Neural progenitor cell (in vitro differentiated cells): ENCODE measurements around the gene WNT3A. TPM values are rescaled to one million over a fixed set of nuclear protein-coding genes. Genes with fewer than 3 reads are reported as not detected.

Source experiments
- DNase-seq: peaks from one replicate; pipeline ENCODE4 v3.0.0-alpha.2; 2016; ENCODE audit warnings: low spot score
- H2AFZ ChIP-seq: fragments of 200-600 bp; sonication (generic); replicated peaks from 2 replicates; pipeline ENCODE4 v1.6.1; 2016; ENCODE audit warnings: antibody characterized with exemption
- H3F3A ChIP-seq: fragments of 200-600 bp; sonication (generic); 2 replicates; pipeline ENCODE4 v1.6.1; 2016; ENCODE audit warnings: antibody characterized with exemption, low read depth
- H3K27ac ChIP-seq: fragments of 200-600 bp; sonication (generic); 2 replicates; pipeline ENCODE4 v1.5.1; 2016; ENCODE audit warnings: mild to moderate bottlenecking
- H3K27me3 ChIP-seq: fragments of 200-600 bp; sonication (generic); 2 replicates; pipeline ENCODE4 v1.6.1; 2016; ENCODE audit warnings: mild to moderate bottlenecking, moderate library complexity
- H3K36me3 ChIP-seq: fragments of 200-600 bp; sonication (generic); 2 replicates; pipeline ENCODE4 v1.5.1; 2016
- H3K4me1 ChIP-seq: fragments of 200-600 bp; sonication (generic); 2 replicates; pipeline ENCODE4 v1.6.1; 2016; ENCODE audit warnings: mixed run types
- H3K4me2 ChIP-seq: fragments of 200-600 bp; sonication (generic); 2 replicates; pipeline ENCODE4 v1.6.1; 2016
- H3K4me3 ChIP-seq: fragments of 200-600 bp; sonication (generic); 2 replicates; pipeline ENCODE4 v1.5.1; 2016
- H3K79me2 ChIP-seq: fragments of 200-600 bp; sonication (generic); 2 replicates; pipeline ENCODE4 v1.6.1; 2016; ENCODE audit warnings: low read depth
- H3K9ac ChIP-seq: fragments of 200-600 bp; sonication (generic); 2 replicates; pipeline ENCODE4 v1.6.1; 2016
- H3K9me3 ChIP-seq: fragments of 200-600 bp; sonication (generic); 2 replicates; pipeline ENCODE4 v1.5.1; 2016; ENCODE audit warnings: low read depth
- H4K20me1 ChIP-seq: fragments of 200-600 bp; sonication (generic); 2 replicates; pipeline ENCODE4 v1.6.1; 2016; ENCODE audit warnings: low read depth
- H3K27ac Mint-ChIP-seq: 3 replicates; pipeline ENCODE4 v1.8.0; 2021; ENCODE audit warnings: mixed read lengths
- H3K27me3 Mint-ChIP-seq: 2 replicates; pipeline ENCODE4 v1.8.0; 2022; ENCODE audit warnings: low read depth, mild to moderate bottlenecking, inconsistent platforms, moderate library complexity, mixed read lengths; ENCODE audit not compliant: insufficient read depth
- H3K36me3 Mint-ChIP-seq: 3 replicates; pipeline ENCODE4 v1.8.0; 2021; ENCODE audit warnings: mixed read lengths
- H3K4me1 Mint-ChIP-seq: 3 replicates; pipeline ENCODE4 v1.8.0; 2021; ENCODE audit warnings: mixed read lengths
- H3K4me3 Mint-ChIP-seq: 3 replicates; pipeline ENCODE4 v1.8.0; 2021; ENCODE audit warnings: mild to moderate bottlenecking, moderate library complexity, mixed read lengths
- H3K9me3 Mint-ChIP-seq: 3 replicates; pipeline ENCODE4 v1.8.0; 2020; ENCODE audit warnings: mixed read lengths
- CTCF ChIP-seq: fragments of 200-600 bp; sonication (generic); IDR thresholded peaks from 2 replicates; pipeline ENCODE4 v1.5.1; 2017; ENCODE audit warnings: antibody characterized with exemption, mild to moderate bottlenecking
- EZH2 ChIP-seq: fragments of 200-600 bp; sonication (generic); IDR thresholded peaks from 2 replicates; pipeline ENCODE4 v1.6.1; 2017; ENCODE audit warnings: antibody characterized with exemption, mild to moderate bottlenecking, moderate library complexity
- EZH2phosphoT487 ChIP-seq: fragments of 200-600 bp; sonication (generic); IDR thresholded peaks from 2 replicates; pipeline ENCODE4 v1.6.1; 2017; ENCODE audit warnings: antibody characterized with exemption
- total RNA-seq: library from RNA; depleted of rRNA; stranded (reverse); fragments of >200 nt; gene quantifications from 2 replicates; pipeline ENCODE4 v1.2.3, GENCODE V29; 2015; ENCODE audit warnings: low replicate concordance

Gene WNT3A
- total RNA-seq, 1 donor from 2014 or later: not detected

DNA sequence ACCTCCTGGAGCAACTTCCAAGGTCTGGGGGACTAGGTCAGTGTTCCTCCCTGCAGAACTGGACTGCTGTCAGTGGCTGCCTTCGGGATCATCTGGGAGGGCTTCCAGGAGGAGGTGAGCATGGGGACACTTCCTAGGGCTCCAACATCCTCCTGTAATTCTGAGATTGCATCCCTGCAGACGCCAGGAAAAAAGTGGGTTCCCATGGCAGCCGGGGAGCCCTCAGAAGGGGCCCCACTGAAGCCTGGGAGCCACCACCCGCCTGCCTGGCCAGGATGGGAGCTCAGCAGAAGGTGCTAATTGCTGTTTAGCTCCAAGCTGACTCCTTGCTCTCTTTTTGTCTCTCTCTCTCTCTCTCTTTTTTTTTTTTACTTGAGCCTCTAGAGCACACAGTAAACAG lies 59.6 kb downstream of the WNT3A start:
- H3K9me3 ChIP-seq: no peaks in the 10 kb centered on the region
- H3F3A ChIP-seq: no peaks in the 10 kb centered on the region
- H3K36me3 ChIP-seq: no peaks in the 10 kb centered on the region
- peaks cover 92% of the 10 kb centered on the region for H3K27me3 ChIP-seq
- H3K36me3 Mint-ChIP-seq: no peaks in the 10 kb centered on the region
- no peaks in the 10 kb centered on the region for H3K9me3 Mint-ChIP-seq
- H3K4me3 ChIP-seq: no peak overlapping the region
- H3K4me1 Mint-ChIP-seq: peaks cover 3% of the 10 kb centered on the region
- H3K4me1 ChIP-seq: no peaks in the 10 kb centered on the region
- peak overlapping the region; percentile 35 for H3K27ac Mint-ChIP-seq
- no peak overlapping the region for H3K4me2 ChIP-seq
- H2AFZ ChIP-seq: no peak overlapping the region
- no peak for DNase-seq
- H3K79me2 ChIP-seq: no peaks in the 10 kb centered on the region
- H3K4me3 Mint-ChIP-seq: no peak overlapping the region
- peaks cover 16% of the 10 kb centered on the region for H3K27me3 Mint-ChIP-seq
- H3K9ac ChIP-seq: no peak overlapping the region
- H4K20me1 ChIP-seq: no peaks in the 10 kb centered on the region
- TF ChIP-seq EZH2 (no peak), CTCF (no peak), EZH2phosphoT487 (no peak)
- H3K27ac ChIP-seq: no peak overlapping the region

DNA sequence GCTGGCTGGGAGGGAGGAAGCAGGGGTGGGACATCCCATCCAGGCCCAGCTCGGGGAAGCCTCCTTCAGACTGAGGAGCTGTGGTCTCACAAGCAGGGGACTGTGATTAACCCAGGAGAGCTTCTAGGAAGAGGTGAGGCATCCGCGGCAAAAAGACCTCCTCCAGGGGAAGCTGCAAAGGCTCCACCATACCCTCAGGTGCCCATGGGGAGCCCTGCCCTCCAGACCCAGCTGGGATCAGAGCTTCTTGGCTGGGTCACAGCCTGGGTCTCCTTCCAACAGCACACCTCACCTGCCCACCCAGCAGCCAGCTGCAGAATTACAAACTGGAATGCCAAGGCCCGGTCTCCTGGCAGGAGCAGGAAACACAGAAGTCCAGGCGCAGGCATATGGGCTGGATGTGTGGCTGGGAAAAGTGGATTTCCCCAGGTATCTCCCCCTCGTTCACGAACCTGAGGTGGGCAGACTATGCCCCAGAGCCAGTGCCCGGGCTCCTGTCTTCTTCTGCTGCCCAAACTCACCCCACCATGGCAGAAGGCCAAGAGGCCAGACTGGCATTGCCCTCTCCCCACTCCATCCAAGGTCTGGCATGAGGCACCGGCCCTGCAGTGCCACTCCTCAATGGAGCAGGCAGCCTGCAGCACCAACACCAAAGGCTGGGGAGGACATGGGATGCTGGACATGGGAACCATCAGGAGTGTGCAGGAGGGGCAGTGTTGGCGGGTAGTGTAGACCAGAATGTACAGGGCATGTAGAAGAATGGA lies 60.3 kb downstream of the WNT3A start:
- Histone ChIP-seq H3K27ac (no peak overlapping the region), H3K9me3 (no peaks in the 10 kb centered on the region), H3K4me1 (no peaks in the 10 kb centered on the region), H3K27me3 (peaks cover 92% of the 10 kb centered on the region), H3F3A (no peaks in the 10 kb centered on the region), H4K20me1 (no peaks in the 10 kb centered on the region), H3K36me3 (no peaks in the 10 kb centered on the region), H3K4me2 (no peak overlapping the region), H2AFZ (no peak overlapping the region), H3K79me2 (no peaks in the 10 kb centered on the region), H3K9ac (no peak overlapping the region), H3K4me3 (no peak overlapping the region)
- Mint-ChIP-seq H3K36me3 (no peaks in the 10 kb centered on the region), H3K4me1 (peaks cover 3% of the 10 kb centered on the region), H3K4me3 (no peak overlapping the region), H3K27me3 (peaks cover 16% of the 10 kb centered on the region), H3K9me3 (no peaks in the 10 kb centered on the region), H3K27ac (peak overlapping the region; percentile 35)
- no peak for DNase-seq
- TF ChIP-seq EZH2 (no peak), EZH2phosphoT487 (no peak), CTCF (no peak)

DNA sequence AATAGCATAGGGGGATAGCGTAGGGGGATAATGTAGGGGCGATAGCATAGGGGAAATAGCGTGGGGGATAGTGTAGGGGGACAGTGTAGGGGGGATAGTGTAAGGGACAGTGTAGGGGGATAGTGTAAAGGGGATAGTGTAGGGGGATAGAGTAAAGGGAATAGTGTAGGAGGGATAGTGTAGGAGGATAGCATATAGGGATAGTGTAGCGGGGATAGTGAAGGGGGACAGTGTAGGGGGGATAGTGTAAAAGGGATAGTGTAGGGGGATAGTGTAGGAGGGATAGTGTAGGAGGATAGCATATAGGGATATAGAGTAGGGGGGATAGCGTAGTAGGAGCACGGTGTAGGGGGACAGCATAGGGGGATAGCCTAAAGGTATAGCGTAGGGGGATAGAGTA lies 61.6 kb downstream of the WNT3A start:
- no peak overlapping the region for H3K4me2 ChIP-seq
- Mint-ChIP-seq H3K36me3 (no peaks in the 10 kb centered on the region), H3K27ac (no peak overlapping the region), H3K27me3 (peaks cover 16% of the 10 kb centered on the region), H3K9me3 (no peaks in the 10 kb centered on the region), H3K4me3 (no peak overlapping the region), H3K4me1 (peaks cover 3% of the 10 kb centered on the region)
- peaks cover 93% of the 10 kb centered on the region for H3K27me3 ChIP-seq
- H3K4me1 ChIP-seq: peaks cover under 1% of the 10 kb centered on the region
- no peaks in the 10 kb centered on the region for H3K79me2 ChIP-seq
- no peaks in the 10 kb centered on the region for H3K9me3 ChIP-seq
- H4K20me1 ChIP-seq: peaks cover 2% of the 10 kb centered on the region
- H3K27ac ChIP-seq: no peak overlapping the region
- no peak overlapping the region for H3K9ac ChIP-seq
- H3F3A ChIP-seq: no peaks in the 10 kb centered on the region
- H3K36me3 ChIP-seq: no peaks in the 10 kb centered on the region
- no peak overlapping the region for H2AFZ ChIP-seq
- no peak for TF ChIP-seq CTCF
- DNase-seq: no peak
- H3K4me3 ChIP-seq: no peak overlapping the region
